SHP77 treated with DMSO at 0.1 percent for 48 hours (cell line): ENCODE results near the gene THADA.
"Not testable (repeated sequence)": the region's sequence is repeated elsewhere in the genome, so short reads cannot be mapped to it uniquely, and the experiment has no call there.

Source experiments
- DNase-seq: peaks from one replicate; lab custom pipeline; 2025; lab: John Stamatoyannopoulos, UW

Gene THADA

DNA sequence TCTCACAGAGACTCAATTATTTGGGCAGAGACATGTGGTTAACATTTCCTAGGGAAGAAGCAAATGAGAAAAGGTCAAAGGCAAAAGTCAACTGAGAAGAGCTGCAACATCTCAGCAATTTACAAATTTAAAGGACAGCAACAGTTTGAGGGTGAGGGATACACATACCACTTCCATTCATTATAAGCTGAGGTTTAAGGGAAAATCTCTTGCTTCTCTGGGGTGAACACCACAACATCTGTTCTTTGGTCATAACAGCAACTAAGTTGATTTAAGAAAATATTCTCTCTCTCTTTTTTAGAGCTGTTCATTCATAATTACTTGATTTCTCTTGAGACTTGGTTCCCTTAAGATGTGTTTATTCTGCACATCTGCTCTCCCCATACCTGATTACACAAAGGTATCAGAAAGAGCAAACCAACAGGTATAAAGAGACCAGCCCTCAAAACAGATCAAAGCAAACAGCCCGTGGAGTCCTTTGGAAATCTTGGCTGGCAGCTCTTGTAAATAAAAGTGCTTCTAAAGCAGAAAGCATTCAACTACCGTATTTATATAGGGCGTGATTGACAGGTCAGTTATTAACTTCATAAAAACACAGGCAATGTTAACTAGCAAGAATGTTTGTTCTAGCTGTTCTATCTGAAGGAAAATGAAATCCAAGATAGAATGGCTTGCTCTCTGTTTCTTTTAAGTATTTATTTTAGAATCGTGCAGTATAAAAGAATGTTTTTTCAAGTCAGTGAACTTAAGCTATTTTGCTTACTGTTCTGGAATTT is 132.8 kb downstream of the THADA start:
- DNase-seq, result no peak

- DNase-seq, result no peak
These were observed 134.3 kb downstream of the THADA start for GRCh38 chr2:43461453-43462073.

- no peak for DNase-seq
These were observed 135.1 kb downstream of the THADA start for GRCh38 chr2:43460611-43461365.

DNA sequence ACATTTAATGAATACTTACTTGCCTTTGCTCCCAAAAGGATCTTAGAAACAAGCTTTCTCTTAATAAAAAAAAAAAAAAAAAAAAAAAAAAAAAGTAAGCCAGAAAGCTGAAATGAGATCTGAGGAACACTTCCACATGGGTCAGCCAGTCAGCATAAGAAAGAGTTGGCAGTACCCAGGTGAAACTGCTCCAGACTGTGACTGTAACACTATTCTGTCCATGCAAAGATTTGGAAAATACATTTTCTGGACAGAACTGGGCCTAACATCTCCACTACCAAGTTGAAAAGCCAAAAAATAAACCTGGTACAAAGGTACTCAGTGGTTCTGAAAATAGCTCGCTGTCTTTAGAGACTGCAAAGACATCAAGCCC is 135.7 kb downstream of the THADA start:
- DNase-seq, result no peak

DNA sequence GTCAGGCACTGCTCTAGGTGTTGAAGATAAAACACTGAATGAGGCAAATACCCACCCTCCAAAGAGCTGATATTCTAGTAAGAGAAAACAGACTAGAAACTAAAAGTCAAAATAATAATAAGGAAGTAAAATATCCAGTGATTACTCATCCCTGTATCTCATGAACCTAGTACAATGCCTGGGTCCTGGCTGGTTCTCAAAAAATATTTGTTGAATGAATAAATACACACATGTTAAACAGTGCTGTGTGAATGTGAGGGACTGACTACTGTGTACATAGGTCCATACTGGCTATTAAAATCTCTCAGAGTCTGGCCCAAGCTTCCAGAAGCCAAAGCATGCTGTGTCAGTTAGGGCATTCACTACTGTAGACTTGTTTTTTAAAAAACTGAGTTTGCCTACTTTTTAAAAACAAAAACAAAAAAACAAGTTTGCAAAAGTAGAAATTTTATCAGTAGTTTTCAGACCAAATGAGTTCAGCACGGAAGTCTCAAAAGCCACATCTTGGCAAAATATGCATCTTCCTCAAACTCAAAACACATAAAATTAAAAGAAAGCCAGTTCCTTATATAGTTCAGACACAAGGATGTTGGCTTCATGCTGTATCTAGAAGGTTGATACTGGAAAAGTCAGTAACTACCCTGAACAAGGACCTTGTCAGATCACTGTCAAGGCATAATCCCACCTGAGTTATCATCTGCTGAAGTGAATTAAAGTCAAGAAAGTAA is 136.2 kb downstream of the THADA start:
- no peak for DNase-seq

- DNase-seq, result no peak
These were observed 137.7 kb downstream of the THADA start for GRCh38 chr2:43458014-43458628.

- DNase-seq, result no peak
These were observed 139.9 kb downstream of the THADA start for GRCh38 chr2:43455731-43456642.

DNA sequence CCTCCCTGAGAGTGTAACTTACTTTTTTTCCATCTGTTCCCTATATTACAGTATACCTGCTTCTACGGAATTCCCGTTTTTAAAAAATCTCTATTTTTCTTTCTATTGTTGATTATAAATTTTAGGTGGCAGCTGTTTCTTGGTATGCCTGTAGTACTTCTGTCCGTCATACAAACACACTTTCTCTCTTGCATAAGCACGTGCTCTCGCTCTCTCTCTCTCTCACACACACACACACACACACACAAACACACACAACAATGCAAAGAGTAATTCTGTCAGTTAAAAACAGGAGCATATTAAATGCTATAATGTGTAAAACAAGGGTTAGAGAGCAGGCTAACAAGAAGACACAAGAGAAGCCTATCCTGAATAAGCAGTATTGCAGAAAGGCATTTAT is 140.5 kb downstream of the THADA start:
- no peak for DNase-seq

DNA sequence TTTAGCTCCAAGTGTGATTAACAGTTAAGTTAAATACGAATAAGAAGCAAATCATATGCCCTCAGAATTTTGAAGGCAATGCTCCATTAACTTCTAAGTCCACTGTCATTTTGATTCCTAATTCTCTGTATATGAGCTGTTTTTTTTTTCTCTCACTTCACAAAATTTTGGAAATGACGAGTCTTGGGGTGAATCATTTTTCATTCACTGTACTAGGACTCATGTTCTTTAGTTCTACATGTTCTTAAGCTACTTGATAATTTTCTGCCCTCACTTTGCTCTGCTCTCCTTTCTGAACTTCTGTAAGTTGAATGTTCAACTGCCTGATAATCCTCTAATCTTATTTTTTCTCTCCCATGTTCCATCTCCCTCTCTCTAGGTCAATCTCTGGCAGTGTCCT is 141.0 kb downstream of the THADA start:
- DNase-seq, result no peak

DNA sequence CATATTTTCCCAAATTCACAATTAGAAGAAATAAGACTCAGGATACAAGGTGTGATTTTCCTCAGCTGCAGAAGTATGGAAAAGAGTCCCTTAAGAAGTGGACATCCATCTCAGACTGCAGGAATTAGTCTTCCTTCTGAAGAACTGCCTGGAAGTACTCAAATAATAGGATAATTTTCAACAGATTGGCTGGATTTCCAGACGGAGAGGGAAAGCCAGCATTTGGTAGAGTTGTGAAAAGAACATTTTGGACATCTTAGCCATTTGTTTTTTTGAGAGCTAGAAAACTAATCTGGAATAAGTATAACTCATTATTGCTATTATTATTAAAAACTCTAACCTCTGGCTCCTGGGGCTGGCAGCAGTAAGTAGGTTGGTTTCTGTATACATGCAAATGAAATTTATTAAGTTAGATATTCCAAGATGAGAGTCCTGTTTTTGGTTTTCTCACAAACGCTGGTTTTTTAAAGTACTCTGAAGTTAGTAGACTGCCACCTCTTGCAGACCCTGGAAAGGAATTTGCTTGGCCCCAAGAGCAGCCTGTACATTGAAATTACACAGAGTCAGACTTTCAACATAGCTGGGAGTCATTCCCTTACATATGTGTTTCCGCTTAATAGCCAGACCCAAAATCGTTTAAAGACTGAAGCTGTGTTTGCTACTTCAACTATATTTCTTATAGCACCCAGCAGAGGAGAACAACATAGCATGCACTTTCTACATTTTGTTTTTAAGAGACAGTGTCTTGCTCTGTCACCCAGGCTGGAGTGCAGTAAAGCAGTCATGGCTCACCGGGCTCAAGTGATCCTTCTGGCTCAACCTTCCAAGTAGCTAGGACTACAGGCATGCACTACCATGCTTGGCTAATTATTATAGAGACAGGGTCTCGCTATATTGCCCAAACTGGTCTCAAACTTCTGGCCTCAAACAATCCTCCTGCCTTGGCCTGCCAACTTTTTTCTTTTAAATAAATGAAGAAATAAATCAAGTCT is 142.4 kb downstream of the THADA start:
- DNase-seq, result no peak

DNA sequence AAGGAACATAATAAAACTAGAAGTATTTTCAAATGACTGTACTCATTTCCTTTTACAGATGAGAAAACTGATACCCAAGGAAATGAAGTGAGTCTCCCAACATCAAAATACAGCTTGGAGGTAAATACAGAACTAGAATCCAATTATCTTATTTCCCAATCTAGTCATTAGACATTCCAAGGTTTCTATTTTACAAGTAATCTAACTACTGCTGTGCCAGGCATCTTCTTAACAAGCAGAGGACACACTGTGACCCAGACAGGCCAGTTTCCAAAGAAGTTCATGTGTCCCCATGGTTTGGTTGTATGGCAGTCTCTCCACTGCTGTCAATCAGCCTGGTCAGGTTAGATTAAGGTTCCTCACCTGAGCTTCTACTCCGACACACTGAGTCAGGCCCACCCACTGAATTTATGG is 143.5 kb downstream of the THADA start:
- DNase-seq, result no peak

DNA sequence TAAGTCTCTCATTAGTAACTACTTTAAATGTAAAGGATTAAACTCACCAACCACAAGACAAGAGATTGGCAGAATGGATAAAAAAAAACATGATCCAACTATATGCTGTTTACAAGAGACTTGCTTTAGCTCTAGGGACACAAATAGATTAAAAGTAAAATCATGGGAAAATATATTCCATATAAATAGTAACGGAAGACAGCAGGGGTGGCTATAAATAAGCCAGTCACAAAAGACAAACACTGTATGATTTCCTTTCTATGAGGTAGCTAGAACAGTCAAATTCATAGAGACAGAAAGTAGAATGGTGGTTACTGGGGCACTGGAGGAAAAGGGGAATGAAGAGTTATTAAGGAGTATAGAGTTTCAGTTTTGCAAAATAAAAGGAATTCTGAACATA is 145.2 kb downstream of the THADA start:
- DNase-seq, result no peak

DNA sequence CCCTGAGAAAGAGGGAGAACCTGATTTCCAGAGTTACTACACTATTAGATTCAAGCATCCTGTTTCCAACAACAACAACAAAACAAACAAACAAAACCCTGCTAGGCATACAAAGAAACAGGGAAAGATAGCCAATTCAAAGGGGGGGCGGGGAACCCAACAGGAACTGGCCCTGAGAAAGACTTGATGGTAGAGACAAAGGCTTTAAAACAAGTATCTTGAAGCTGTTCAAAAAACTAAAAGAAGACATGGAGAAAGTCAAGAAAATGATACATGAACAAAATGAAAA is 147.1 kb downstream of the THADA start:
- no peak for DNase-seq

DNA sequence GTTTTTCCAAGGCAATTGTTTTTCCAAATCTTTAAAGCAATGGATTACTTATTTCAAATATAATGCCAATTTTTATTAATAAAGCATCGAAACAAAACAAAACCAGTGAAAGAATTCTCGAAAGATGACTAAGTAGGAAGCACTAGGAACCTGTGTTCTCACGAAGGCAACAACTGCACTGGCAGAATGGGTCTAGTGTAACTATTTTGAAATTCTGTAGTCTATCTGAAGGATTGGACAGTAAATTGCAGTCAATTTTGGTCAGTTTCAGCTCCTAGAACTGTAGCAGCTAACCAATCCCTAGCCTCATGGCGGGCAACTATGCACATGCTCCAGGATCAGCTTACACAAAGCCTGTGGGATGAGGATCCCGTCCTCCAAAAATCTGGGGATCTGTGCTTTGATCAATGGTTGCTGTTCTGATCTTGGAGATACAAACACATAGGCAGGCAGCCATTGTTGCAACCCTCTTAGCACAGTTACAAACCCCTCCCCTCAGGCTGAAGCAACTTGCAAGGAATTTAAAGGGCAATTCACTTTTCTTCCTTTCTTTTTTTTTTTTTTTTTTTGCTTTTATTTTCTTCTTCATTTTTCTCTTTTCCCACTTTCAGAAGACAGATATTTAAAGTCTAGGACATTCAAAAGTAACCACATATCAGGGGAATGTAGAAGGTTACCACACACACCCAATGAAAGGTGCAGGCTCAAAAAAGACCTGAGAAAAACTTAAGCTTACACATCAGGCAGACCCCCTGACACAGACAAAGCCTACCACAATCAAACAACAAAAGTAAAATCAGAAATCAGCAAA is 147.6 kb downstream of the THADA start:
- DNase-seq, result no peak

- DNase-seq, result not testable (repeated sequence)
These were observed 149.1 kb downstream of the THADA start for GRCh38 chr2:43446755-43447154.

DNA sequence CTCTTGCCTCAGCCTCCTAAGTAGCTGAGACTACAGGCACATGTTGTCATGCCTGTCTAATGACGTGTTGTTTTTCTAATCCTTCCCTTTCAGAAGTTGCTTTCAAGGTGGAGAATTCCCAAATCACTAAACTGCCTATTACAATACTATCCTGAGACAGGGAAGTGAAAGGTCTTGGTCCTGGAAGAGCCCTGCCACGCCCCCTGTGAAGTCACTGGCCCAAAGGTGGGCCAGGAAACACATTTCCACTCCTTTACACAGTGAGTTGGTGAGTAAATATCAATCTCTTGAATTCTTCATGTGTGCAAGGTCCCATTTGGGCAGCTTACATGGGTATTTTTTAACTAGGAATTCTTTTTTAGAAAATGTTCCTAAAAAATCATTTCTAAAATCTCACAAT is 150.1 kb downstream of the THADA start:
- no peak for DNase-seq

GRCh38 chr2:43444989-43445645 is 150.7 kb downstream of the THADA start:
- DNase-seq, result no peak

GRCh38 chr2:43443282-43443681 is 152.6 kb downstream of the THADA start:
- DNase-seq, result no peak

DNA sequence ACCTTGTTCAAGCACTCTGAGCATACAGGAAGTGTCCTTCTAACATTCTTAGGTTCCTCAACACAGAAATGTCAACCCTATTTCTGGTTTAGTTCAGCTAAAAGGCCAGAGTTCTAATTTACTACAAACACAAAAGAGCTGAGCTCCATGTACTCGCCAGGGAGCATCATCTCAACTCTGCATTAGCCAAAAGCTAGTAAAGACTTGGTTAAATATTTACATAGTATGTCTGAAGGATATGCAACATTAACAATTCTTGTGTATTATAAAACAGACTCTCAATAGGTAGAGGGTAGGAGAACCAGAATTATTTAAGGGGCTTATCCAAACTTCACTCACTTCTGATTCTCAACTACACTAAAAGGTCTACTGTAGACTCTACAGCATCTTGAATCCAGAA is 154.6 kb downstream of the THADA start:
- no peak for DNase-seq
